NCI-H1694 treated with DMSO at 0.1 percent for 48 hours (cell line): ENCODE measurements around the gene VPS50.
A peak's percentile ranks its signal among the peaks of the same experiment; 100 is the strongest.
"Not testable (repeated sequence)": the region's sequence is repeated elsewhere in the genome, so short reads cannot be mapped to it uniquely, and the experiment has no call there.

Source experiments
- DNase-seq: peaks from one replicate; lab custom pipeline; 2025; lab: John Stamatoyannopoulos, UW

VPS50 gene

DNA sequence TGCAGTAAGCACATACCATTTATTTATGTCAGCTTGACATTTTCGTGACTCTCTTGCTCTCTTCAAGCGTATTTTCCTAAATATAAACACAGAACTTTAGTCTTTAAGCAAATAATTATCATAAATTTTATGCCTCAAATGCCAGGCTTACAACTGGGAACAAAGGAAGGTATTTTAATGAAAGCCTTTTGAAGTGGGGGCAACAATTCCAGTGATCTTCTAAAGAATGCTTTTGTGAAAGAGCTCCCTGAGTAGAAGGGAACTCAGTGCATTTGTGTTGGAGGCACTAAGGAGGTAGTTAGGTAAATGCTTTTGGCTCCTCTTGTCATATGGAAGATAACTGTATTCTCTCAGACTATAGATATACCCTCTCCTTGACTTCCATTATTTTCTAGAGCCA lies 104.9 kb downstream of the VPS50 start:
- no peak for DNase-seq

DNA sequence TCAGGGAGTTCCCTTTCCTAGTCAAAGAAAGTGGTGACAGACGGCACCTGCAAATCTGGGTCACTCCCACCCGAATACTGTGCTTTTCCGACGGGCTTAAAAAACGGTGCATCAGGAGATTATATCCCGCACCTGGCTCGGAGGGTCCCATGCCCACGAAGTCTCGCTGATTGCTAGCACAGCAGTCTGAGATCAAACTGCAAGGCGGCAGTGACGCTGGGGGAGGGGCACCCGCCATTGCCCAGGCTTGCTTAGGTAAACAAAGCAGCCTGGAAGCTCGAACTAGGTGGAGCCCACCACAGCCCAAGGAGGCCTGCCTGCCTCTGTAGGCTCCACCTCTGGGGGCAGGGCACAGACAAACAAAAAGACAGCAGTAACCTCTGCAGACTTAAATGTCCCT lies 110.0 kb downstream of the VPS50 start:
- DNase-seq, result not testable (repeated sequence)

DNA sequence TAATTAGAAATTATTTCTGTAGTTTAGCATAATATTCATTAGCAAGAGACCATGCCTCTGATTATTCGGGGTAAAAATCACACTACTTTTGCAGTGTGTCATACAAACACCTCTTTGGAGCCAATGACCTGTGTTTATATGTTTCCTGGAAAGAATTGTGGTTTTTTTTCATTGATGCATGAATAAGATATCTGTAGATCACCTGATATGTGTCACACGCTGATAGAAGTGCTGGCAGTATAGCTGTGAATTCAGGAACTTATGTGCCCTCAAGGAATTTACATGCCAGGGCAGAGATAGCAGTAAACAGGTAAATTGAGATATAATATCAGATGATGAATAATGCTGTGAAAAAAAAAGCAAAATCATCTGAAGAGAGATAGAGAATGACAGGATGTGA lies 118.2 kb downstream of the VPS50 start:
- DNase-seq, result no peak

DNA sequence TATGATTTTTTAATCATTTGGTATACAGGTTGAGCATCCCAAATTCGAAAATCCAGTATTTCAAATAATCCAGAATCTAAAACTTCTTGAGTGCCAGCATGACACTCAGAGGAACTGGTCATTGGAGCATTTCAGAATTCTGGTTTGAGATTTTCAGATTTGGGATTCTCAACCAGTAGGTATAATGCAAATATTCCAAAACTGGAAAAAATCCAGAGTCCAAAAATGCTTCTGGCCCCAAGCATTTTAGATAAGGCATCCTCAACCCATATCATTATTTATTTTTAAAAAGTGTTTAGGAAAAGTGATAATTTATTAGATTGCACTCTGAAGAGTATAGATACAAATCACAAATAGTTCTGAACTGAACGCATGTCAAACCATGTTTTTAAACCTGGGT lies 120.7 kb downstream of the VPS50 start:
- no peak for DNase-seq

DNA sequence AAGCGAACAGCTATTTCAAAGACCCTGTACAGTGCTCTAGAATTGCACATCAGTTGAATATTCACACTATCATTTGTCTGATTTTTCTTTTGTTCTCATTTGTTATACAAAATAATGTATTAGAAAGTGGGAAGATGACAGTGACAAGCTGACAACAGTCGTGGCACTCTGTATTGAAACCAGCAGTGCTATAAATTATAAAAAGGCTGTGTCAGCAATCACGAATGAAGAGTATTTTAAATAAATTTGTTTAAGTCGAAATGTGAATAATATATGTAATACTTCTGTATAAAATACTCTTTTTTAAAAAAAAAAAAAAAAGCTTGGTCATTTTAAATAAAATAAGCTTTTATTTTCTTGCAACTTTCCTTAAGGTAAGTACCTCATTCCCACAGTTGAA lies 122.6 kb downstream of the VPS50 start:
- no peak for DNase-seq

DNA sequence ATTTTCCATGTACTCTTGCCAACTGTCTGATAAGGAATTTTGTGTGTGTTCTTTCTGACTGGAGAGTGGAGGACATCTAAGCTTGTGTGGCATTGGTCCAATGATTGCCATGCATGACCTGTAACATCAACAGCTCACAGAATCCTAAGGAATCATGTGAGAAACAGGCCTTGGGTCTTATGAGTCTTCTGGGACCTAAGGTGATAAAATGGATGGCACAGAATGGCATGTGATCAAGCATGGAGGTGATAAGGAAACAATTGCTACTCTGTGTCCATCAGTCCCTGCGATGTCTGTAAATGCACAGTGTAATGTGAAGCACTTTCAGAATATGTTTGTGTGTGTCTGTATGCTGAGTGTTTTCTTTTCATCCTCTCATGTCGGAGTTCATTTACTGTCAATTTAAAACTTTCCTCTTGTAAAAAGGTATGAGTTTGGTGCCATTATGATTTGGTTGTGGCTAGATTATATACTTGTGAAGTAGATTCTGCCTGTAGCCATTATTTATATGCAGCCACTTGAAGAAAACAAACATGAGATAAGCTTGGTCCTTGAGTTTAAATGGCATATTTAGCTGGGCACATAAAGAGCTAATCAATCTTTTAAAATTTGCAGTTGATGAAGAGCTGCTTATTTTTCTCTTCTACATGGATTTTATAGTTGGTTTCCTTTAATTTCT lies 127.5 kb downstream of the VPS50 start:
- no peak for DNase-seq

DNA sequence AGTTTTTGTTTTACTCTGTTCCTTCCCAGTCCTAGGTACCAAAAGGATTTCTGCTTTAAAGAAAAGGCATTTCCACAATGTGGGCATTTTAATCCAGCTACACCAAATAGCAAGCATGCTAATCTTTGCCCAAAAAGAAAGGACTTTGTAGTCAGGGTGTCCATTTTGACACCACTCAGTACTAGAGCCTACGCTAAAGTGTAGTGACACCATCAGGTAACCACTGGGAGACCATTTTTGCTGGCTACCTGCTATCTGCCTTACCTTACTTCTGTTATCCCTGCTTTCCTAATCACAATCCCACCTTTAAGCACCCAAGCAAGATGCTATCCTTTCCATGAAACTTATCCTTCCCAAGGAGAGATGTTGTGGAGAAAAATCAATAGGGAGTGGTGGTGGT lies 129.7 kb downstream of the VPS50 start:
- DNase-seq, result no peak

DNA sequence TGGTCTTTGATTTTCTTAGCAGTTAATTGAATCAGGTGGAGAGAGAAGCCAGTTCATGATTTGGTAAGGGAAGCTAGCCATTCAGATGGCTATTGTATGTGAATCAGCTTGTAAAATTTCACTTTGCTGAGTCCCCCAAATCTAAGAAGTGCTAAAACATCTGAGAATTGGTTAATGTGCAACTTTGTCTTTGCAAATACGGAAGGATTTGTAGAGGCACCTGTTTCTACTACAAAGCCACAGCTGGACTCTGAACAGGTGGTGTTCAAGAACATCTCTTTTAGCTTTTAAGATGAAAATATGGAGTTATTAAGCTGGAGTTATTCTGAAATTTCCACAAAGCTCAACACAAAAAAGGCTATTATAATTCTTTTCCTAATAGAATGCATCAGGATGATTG lies 132.6 kb downstream of the VPS50 start:
- no peak for DNase-seq

DNA sequence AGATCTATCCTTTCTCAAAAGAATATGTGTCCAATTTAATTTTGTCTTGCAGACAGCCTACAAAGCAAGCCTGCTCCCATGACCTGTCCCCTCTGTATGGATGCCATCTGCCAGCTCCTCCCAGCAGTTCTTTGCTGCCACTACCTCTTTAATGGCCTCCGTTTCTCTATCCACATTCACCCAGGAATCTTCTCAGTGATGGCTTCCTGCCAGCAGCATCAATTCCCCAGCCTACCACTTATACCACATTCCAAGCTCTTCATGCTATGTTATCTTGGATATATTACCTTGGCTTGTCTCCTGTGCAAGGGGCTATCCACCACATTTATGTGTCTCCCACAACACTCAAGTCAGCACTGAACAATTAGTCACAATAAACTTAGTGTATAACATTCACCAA lies 133.2 kb downstream of the VPS50 start:
- no peak for DNase-seq

DNA sequence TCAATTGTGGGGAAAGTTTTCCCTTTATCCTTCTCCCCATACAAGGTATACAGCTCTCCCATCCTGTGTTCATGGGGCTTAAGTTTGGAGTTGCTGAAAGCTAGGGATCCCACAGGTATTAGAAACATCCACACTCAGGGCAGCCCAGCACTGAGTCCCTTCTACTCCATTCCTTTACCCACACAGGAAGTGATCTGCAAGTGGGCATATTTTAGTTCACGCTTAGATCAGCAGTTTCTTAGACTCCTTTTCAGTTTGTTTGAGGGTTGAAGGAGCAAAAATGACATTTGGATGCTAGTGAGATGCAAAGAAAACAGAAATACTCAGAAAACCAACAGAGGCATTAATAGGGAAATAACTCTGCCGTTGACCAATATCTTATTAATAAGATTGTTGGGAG lies 134.7 kb downstream of the VPS50 start:
- no peak for DNase-seq

DNA sequence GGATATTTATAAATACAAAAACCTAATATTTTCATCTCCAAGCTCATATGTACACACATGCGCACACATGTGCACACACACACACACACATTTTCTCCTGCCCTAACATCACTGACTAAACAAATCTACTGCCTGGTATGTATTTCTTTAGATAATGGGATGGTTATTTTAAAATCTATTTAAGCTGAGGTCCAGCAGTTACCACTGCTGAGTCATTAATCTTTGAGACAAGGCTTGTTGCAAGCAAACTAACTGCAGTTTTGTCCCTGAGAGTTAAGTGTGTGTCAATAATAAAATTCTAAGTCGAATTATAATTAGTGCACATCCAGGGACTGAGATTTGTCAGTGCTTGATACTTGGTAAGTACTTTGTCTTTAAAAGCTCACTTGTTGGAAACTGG lies 135.1 kb downstream of the VPS50 start:
- DNase-seq, result no peak

DNA sequence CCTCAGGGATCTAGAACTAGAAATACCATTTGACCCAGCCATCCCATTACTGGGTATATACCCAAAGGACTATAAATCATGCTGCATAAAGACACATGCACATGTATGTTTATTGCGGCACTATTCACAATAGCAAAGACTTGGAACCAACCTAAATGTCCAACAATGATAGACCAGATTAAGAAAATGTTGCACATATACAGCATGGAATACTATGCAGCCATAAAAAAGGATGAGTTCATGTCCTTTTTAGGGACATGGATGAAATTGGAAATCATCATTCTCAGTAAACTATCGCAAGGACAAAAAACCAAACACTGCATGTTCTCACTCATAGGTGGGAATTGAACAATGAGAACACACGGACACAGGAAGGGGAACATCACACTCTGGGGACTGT lies 138.8 kb downstream of the VPS50 start:
- not testable (repeated sequence) for DNase-seq

DNA sequence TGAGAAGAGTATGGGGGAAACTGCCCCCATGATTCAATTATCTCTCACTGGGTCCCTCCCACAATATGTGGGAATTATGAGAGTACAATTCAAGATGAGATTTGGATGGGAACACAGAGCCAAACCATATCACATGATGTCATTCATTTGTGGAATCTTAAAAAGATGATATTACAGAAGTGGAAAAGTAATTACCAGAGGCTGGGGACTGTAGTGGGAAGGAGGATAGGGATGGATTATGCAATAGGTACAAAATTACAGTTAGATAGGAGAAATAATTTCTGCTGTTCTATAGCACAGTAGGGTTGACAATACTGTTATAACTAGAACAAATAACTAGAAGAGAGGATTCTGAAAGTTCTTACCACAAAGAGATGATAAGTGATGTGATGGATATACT lies 141.4 kb downstream of the VPS50 start:
- DNase-seq, result no peak

DNA sequence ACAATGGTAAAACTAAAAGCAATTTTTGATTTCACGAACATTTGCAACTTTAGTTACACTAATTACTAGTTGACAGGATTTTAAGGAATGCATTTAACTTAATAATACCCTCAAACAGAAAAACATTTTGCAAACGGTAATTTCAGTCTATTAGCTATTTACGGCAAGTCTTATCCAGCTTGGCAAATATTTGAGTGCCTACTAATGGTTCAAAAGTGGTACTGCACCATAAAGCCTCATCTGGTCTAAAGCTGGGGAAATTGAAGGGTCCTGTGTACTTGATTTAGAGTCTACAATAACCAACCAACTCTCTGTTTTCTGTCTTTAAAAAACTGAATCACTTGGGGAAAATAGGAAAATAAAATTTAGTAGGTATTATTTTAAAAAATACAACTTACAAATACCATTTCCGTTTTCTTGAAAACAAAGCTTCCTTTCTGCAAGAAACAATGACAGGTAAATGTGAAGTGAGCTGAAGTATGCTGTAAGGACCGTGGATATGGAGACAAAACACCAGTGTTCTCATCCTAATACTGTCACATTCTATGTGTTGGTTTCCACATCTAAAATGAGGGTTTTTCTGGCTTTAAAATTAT lies 142.3 kb downstream of the VPS50 start:
- DNase-seq, result peak; percentile 73

DNA sequence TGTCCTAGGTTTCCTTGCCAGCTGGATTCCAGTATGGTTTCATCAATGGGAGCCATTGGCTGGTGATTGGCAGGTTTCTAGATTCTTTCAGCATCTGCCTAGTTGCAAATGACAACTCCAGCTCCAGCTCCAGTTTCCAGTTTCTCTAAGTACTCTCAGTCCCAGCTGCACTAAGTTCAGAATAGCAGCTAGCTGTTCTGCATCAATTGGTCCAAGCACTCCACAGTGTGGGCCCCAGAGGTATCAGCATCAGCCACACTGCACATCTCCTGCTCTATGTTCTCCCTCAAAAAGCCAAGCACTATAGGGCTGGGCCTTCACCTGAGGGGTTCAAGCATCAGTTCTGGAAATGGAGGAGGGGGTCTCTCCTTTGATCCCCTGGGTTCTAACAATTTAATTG lies 143.4 kb downstream of the VPS50 start:
- DNase-seq, result no peak

DNA sequence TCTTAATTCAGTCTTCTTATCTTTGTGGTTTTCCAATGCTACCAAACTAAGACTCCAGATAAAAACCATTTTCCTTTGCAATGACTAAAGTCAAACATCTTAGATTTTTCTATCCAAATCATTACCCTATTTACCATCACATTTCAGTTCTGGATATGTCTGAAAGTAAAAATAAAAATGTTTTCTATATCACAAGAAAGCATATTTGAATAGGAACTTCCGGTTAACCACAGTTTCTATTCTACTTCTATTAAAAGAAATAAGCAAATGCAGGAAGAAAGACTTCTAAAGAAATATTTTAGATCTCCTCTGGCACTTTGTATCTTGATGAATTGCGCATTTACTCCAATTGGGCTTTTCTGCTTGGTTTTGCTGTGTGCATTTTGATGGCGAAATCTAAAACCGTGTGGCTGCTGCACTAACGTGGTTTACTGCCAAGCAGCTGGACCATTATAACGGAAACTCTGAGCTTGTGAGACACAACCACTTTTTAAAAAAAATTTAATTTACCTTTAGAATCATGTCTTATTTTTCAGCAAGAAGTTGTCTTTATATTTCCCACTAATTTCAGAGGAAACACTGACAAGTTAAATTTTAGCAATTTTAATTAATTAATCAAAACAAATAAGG lies 146.1 kb downstream of the VPS50 start:
- DNase-seq, result no peak

DNA sequence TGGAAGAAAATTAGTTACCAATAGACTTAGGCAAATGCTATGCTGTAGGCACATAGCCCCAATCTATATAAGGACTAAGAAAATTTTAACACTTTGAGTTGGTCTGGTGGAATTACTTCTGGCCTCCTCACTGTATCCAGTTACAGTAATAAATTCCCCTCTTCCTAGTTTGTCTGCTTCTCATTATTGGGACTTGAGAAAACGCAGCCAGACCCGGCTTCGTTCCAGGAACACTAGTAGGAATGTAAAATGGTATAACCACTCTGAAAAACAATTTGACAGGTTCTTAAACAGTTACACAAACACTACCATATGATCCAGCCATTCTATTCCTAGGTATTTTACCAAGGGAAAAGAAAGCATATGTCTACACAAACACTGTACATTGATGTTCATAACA lies 150.2 kb downstream of the VPS50 start:
- no peak for DNase-seq

DNA sequence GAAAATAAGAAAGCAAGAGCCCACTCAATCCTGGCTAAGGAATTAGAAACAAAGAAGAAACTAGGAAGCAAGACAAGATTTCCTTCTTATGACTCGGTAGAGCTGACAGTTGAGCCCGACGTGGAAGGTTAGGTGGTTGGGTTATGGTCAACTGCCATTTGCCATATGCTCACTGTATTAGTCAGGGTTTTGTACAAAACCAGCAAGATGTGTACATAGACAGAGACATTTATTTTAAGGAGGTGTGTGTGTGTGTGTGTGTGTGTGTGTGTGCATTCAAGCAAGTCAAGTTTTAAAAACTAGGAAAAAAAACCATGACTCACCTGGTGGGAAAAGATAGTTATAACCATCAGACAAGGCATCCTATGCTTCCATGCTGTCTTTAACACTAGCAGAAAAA lies 158.5 kb downstream of the VPS50 start:
- DNase-seq, result no peak

DNA sequence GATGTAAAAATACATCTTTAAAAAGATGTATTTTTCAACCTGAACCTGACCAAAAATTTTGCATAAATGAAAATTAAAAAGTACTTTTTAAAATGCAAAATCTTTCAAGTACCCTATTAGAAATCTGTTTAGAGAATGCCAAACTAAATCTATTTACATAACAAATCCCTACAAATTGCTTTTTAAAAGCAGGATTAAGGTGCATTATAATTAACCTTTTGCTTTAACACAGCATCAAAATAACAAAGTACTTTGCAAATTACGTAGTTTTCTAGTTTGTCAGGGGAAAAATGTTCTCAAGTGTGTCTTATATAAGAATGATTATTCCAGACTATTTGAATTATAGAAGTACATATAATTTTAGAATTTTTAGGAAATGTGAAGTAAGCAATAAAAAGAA lies 160.8 kb downstream of the VPS50 start:
- DNase-seq, result no peak

DNA sequence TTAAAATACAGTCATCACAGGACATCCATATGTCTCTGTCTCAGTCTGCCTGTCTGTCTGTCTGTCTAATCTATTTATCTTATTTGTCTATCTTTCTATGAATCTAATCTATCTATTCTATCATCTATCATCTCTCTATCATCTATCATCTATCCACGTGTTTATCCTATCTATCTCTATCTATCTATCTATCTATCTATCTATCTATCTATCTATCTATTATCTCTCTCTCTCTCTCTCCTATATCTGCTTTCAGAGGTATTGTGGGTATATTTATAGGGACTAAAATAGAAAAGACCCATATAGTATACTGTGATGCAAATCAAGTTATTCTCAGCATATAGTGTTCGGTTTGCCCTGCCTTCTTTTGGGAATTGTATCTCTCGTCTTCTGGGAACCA lies 167.5 kb downstream of the VPS50 start:
- DNase-seq, result no peak

DNA sequence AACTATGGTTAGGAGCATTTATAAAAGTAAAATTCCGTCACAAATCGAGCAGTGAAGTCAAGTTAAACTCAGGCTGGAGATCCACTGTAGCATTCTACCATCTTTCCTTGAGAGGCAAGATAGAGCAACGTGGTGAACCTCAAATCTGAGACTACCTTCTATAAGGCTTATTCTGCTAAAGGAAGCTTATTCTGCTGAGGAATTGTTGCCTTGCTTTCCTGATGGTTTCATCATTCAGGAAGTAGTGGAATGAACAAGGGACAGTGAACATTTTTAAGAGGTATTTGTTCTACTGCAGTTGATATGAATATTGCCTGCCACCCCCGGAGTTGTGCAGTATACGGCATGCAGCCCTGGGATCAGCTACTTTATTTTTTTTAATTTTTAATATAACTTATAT lies 170.8 kb downstream of the VPS50 start:
- DNase-seq, result no peak

DNA sequence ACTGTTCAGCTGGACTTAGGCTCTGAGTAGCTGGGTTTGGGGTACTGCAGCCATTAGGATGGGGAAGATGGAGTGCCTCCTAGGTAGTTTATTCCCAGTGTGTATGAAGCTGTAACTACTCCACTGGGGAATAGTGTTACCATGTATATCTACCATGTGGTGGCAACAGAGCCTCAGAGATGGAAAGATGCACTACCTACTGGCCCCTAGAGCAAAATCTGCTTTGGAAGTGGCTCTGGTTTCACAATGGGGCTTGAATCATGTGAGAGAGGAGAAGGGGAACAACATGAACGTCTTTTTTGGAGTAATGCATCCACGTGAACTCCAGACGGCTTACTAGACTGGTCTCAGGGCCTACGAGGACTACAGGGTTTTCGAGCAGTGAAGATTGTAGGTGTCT lies 175.1 kb downstream of the VPS50 start:
- DNase-seq, result no peak

DNA sequence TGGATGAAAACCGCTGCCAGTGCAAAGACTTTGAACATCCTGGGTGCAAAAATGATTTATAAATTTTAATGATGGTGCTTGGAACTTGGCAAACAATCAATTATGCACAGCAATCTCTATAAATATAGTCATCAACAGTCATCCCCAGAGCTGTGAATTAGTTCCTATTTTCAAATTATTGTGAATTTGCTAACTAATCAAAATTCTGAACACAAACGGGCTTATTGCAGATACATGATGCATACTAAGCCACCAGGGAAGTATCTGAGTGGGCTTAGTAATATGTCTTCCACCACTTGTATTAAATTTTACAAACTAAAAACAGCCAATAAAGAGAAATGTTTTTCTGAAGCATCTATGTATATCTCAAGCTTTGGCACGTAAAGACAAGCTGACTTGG lies 177.2 kb downstream of the VPS50 start:
- DNase-seq, result no peak
